NCI-H2107 (cell line): ENCODE results near the gene COLEC12.

Source experiments
- DNase-seq: peaks from one replicate; lab custom pipeline; 2025; lab: John Stamatoyannopoulos, UW

Gene COLEC12

GRCh38 chr18:505483-506122 lies 5.1 kb upstream of the COLEC12 start:
- DNase-seq: no peak

- DNase-seq: no peak
Observed at GRCh38 chr18:501406-501714, 859 bp upstream of the COLEC12 start.

GRCh38 chr18:499776-500631 lies 497 bp downstream of the COLEC12 start:
- DNase-seq: no peak

- DNase-seq: no peak
Observed at GRCh38 chr18:498931-499775, 1.3 kb downstream of the COLEC12 start.

- DNase-seq: no peak
Observed at GRCh38 chr18:497688-498087, 2.8 kb downstream of the COLEC12 start.

GRCh38 chr18:495452-495851 lies 5.0 kb downstream of the COLEC12 start:
- DNase-seq: no peak

GRCh38 chr18:495017-495416 lies 5.5 kb downstream of the COLEC12 start:
- no peak for DNase-seq

- DNase-seq: no peak
Observed at GRCh38 chr18:493986-494983, 6.2 kb downstream of the COLEC12 start.

- DNase-seq: no peak
Observed at GRCh38 chr18:492451-492850, 8.1 kb downstream of the COLEC12 start.

- DNase-seq: no peak
Observed at GRCh38 chr18:490624-491023, 9.9 kb downstream of the COLEC12 start.

GRCh38 chr18:490024-490366 lies 10.5 kb downstream of the COLEC12 start:
- DNase-seq: no peak

- DNase-seq: no peak
Observed at GRCh38 chr18:489244-490023, 11.1 kb downstream of the COLEC12 start.

- DNase-seq: no peak
Observed at GRCh38 chr18:486929-487740, 13.4 kb downstream of the COLEC12 start.

- DNase-seq: no peak
Observed at GRCh38 chr18:484749-485464, 15.6 kb downstream of the COLEC12 start.

GRCh38 chr18:478681-479080 lies 21.8 kb downstream of the COLEC12 start:
- DNase-seq: no peak

- DNase-seq: no peak
Observed at GRCh38 chr18:477565-477964, 22.9 kb downstream of the COLEC12 start.

GRCh38 chr18:476251-476664 lies 24.2 kb downstream of the COLEC12 start:
- DNase-seq: no peak

- no peak for DNase-seq
Observed at GRCh38 chr18:475202-476031, 25.1 kb downstream of the COLEC12 start.
